Right renal pelvis (tissue), 4 donors: Measurements from ENCODE around the gene C1QL1. TPM values are rescaled to one million over a fixed set of nuclear protein-coding genes. Genes with fewer than 3 reads are reported as not detected.

ENCODE experiments used
- DNase-seq, 4 donors: peaks; one replicate each; pipeline ENCODE4 v3.0.0-alpha.2; 2013; ENCODE audit warnings: low read depth in 4 of 4, low spot score in 3 of 4, missing footprints in 1 of 4
- polyA plus RNA-seq, 4 donors: library from polyadenylated mRNA; unstranded; fragments of 120-200 nt; gene quantifications; one replicate each; pipeline ENCODE4 v1.2.1, GENCODE V29; 2013; ENCODE audit not compliant: insufficient read length in 4 of 4

The C1QL1 gene
- polyA plus RNA-seq, 4 donors: 1.7 to 4.0 (median 2.1) TPM

DNA sequence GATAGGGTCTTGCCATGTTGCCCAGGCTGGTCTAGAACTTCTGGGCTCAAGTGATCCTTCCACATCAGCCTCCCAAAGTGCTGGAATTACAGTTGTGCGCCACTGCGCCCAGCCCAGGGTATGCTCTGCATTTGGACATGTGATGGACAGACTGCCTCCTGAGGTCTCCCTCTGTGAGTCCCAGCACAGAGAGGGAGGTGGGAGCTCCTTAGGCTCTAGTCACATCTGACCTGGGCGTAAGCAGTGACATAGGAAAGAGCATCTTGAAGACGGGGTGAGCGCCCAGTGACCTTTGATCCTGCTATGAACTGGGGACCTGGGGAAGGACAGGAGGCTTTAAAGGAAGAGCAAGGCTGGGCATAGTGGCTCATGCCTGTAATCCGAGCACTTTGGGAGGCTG lies 50.6 kb downstream of the C1QL1 start:
- no peak for DNase-seq

- no peak for DNase-seq
Observed at GRCh38 chr17:44916781-44917241, 51.3 kb downstream of the C1QL1 start.

- DNase-seq: no peak
Observed at GRCh38 chr17:44915862-44916780, 52.0 kb downstream of the C1QL1 start.

GRCh38 chr17:44915321-44915726 lies 52.8 kb downstream of the C1QL1 start, which contains the start of gene GFAP:
Gene GFAP, minus strand, starts transcription at chr17:44915500. Its CDS starts 14 bp downstream, at chr17:44915486.
- DNase-seq: no peak

DNA sequence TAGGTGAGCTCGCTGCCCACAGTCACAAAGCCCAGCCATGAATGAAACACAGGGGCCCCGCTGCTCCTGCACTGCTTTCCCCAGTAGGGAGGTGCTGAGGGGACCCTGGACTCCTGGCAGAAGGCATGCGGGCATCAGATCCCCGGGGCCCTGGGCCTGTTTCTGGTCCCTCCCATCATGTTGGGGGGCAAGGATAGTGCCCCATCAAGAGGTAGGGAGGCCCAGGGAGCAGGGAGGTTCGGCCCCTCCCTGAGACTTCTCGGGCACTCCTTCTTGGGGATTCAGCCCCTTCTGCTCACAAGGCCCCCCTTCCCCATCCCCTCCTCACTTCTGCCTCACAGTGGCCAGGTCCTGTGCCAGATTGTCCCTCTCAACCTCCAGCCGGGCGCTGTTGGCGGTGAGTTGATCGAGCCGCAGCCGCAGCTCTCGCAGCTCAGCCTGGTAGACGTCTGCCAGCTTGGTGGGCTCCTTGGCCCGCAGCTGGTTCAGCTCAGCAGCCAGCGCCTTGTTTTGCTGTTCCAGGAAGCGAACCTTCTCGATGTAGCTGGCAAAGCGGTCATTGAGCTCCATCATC lies 53.3 kb downstream of the C1QL1 start:
- DNase-seq: no peak

DNA sequence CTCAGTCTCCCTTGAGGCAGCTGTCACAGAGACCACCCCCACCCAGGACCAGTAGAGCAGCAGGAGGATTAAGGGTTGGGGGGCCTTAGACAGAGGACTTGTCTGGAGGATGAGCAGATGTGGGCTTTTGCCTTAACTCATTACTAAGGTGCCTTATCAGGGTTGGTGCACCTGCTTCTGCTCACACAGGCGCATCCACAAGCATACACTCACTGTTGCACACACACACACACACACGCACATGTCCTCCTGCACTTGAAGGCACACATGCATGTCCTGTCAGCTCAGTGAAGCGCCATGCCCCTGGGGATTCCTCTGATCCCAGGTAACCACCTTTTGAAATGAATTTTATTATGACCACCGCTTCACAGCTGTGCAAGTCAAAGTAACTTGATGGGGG lies 54.0 kb downstream of the C1QL1 start:
- DNase-seq: no peak

GRCh38 chr17:44913676-44914075 lies 54.4 kb downstream of the C1QL1 start:
- DNase-seq: no peak

DNA sequence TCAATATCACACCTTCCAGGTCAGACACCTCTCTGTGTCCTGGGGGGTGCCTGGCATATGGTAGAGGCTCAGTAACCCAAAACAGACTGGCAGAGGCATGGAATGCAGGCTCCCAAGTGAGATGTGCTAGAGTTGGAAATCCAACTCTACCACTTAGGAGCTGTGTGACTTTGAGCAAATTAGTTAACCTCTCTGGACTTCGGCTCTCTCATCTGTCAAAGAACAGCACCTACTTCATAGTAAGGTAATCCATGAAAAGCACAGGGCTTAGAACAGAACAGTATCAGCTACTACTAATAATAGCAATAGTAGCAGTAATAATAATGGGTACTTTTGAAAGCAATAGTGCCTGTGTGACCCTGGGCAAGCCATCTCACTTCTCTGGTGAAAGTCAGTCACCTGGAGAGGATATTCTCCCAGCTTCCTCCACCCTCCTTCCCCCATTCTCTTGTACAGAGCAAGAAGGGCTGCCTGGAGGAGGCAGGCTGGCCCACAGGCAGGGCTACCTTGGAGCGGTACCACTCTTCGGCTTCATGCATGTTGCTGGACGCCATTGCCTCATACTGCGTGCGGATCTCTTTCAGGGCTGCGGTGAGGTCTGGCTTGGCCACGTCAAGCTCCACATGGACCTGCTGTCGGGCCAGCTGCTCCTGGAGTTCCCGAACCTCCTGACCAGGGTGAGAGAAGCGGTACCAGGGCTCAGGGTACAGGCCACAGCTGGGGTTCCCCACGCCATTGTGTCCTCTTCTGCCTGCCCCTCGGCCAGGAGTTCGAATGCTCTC lies 55.1 kb downstream of the C1QL1 start:
- DNase-seq: no peak

DNA sequence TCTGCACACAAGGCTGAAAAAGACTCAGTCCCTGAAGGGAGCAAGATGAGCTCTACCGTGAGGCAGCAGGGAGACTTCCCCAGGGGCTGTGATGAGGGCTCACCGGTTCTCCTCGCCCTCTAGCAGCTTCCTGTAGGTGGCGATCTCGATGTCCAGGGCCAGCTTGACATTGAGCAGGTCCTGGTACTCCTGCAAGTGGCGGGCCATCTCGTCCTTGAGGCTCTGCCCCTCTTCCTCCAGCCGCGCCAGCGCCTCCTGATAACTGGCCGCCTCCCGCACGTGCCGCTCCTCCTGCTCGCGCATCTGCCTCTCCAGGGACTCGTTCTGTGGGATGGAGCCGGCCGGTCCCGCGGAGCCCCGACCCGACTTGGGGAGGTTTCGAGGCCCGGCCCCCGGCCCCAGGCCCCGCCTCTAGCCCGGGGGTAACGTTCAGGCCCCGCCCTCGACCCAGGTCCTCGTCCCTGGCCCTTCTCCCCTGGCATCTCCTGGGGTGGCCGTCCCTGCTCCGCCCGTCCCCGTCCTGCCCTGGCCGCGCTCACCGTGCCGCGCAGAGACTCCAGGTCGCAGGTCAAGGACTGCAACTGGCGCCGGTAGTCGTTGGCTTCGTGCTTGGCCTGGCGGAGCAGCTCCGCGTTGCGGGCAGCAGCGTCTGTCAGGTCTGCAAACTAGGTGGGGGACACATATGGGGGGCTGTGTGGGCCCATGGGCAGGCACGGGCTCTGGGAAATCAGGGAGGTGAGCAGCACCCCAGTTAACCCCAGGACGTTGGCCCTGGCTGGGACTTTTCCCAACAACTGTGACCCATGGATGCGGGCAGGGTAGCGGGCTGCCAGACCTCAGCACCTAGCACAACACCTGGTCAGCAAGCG lies 56.7 kb downstream of the C1QL1 start:
- peak in 1 of 4 donors; percentile 38 for DNase-seq

DNA sequence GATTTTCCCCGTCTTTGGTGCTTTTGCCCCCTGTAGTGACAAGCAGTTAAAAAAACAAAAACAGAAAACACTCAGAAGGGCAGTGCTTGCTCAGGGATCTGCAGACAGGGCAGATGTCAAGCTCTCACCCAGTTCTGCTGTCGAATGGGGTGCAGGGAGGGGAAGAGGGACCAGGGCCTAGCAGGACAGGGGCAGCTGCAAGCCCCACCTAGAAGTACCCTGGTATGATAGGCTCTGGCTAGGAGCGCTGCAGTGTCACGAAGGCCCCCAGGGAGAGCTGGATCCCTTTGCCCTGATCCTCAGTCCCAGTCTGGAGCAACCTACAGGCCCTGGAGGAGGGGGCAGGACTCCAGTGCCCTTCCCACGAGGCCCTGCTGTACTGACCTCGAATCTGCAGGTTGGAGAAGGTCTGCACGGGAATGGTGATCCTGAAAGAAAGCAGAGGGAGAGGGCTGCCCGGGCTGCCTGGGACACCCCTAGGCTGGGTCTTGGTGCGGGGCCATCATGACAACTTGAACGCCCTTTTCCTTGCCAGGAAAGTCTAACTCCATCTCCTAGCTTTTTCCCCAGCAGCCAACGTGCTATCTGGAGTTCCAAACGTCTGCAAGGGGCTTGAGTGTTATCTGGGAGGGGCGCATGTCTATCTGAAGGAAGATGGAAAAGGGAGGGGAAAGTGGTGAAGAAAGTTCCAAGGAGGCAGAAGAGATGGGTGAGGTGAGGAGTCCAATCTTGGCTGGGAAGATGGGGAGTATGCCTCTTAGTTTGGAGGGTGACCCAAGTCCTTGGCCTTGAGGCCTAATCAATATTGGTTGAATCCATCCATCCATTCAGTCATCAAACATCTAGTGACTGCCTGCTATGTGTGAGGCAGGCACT lies 57.6 kb downstream of the C1QL1 start:
- DNase-seq: no peak

Other genes starting within 250 kb of the C1QL1 start
- 1 to 10 TPM; 2.2 to 3.7 (median 2.7) TPM for gene ADAM11, start 209.3 kb downstream of the C1QL1 start, polyA plus RNA-seq
- 10 to 100 TPM; 20.4 to 23.2 (median 21.4) TPM for gene GJC1, start 138.0 kb downstream of the C1QL1 start, polyA plus RNA-seq
- 1 to 10 TPM; 1.0 to 1.8 (median 1.2) TPM for gene HIGD1B, start 120.4 kb downstream of the C1QL1 start, polyA plus RNA-seq
- gene EFTUD2, start 68.9 kb downstream of the C1QL1 start, polyA plus RNA-seq: 100 to 1,000 TPM; 101 to 120 (median 114) TPM
- gene GFAP, start 52.8 kb downstream of the C1QL1 start, polyA plus RNA-seq: under 1 TPM; 0.40 to 0.74 (median 0.52) TPM
- 10 to 100 TPM; 10.5 to 12.3 (median 11.3) TPM for gene KIF18B, start 20.5 kb downstream of the C1QL1 start, polyA plus RNA-seq
- 10 to 100 TPM; 49.7 to 59.9 (median 52.8) TPM for gene DCAKD, start 83.3 kb upstream of the C1QL1 start, polyA plus RNA-seq
- 10 to 100 TPM; 65.8 to 73.9 (median 67.3) TPM for gene NMT1, start 93.0 kb upstream of the C1QL1 start, polyA plus RNA-seq
- 10 to 100 TPM; 24.3 to 38.3 (median 27.9) TPM for gene PLCD3, start 164.2 kb upstream of the C1QL1 start, polyA plus RNA-seq
- 10 to 100 TPM; 12.4 to 15.4 (median 13.5) TPM for gene ACBD4, start 167.4 kb upstream of the C1QL1 start, polyA plus RNA-seq
- 10 to 100 TPM; 41.5 to 47.5 (median 42.9) TPM for gene HEXIM1, start 180.2 kb upstream of the C1QL1 start, polyA plus RNA-seq
- gene HEXIM2, start 193.6 kb upstream of the C1QL1 start, polyA plus RNA-seq: 10 to 100 TPM; 12.8 to 16.5 (median 13.5) TPM